HG03097 (cell line): ENCODE results near the gene MVD.
A peak's percentile ranks its signal among the peaks of the same experiment; 100 is the strongest.

Experiments used
- ATAC-seq: cut with Tn5 transposase; IDR thresholded peaks from one replicate; pipeline ENCODE4 v1.9.1; 2021; ENCODE audit not compliant: unreplicated experiment, low FRiP score

The MVD gene

DNA sequence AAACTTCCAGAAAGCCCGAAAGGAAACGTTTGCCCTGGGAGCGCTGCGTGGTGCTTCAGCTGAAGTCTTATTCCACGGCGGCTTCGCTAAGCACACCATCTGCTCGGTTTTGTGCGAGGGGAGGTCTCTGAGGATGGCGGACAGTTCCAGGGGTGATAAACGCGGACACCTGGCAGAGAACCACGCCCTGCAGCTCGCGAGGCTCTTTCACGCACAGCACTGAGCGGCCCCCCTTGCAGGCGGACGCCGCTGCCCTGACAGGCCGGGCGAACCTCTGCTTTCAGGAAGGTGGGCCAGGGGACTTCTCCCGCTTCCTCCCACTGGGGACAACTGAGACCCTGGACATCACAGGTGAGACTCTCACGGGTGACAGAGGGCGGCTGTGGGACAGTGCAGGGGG, 3.7 kb downstream of the MVD start:
- no peak for ATAC-seq

GRCh38 chr16:88658714-88659113, 4.2 kb downstream of the MVD start:
- ATAC-seq: no peak

DNA sequence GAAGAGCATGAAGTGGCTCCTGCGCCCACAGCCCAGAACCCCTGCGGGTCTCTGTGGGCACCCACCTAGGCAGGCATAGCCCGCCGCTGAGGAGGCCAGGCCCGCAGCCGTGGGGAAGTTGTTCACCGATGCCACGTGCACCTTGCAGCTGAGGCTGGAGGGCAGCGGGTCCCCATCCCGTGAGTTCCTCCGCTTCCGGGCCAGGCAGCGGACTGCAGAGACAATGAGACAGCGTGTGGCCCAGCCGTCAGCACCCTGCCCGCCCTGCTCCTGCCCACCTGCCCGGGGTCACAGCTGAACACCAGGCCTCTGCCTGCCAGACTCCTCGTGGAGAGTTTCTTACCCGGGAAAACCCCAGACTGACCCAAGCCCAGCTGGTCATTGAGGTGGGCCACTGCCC, 5.5 kb downstream of the MVD start:
- ATAC-seq: no peak

- ATAC-seq: no peak
Observed at GRCh38 chr16:88656291-88656980, 6.5 kb downstream of the MVD start.

DNA sequence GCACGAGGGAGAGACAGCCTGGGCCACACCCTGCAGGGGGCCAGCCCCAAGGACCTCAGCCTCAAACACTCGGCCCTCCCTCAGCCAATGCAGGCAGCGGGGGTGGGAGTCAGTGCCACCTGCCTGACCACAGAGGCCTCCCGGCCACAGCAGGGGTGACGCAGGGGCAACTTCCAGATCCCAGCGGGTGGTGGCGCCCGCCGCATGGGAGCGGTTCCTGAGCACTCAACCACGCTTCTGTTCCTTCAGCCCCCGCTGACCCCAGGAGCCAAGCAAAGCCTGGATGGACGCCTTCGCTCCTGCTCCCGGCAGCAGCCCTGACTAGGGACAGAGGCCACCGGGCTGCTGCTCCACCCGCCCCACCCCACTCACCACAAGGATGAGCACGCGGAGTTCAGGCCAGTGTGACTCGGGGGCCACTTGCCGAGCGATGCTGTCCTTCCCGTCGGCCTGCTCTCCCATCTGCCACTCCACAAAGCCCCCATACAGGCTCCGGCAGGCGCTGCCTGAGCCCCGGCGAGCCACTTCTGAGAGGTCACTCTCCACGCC, 7.1 kb downstream of the MVD start:
- ATAC-seq: no peak

GRCh38 chr16:88655053-88655732, 7.7 kb downstream of the MVD start:
- ATAC-seq: no peak

DNA sequence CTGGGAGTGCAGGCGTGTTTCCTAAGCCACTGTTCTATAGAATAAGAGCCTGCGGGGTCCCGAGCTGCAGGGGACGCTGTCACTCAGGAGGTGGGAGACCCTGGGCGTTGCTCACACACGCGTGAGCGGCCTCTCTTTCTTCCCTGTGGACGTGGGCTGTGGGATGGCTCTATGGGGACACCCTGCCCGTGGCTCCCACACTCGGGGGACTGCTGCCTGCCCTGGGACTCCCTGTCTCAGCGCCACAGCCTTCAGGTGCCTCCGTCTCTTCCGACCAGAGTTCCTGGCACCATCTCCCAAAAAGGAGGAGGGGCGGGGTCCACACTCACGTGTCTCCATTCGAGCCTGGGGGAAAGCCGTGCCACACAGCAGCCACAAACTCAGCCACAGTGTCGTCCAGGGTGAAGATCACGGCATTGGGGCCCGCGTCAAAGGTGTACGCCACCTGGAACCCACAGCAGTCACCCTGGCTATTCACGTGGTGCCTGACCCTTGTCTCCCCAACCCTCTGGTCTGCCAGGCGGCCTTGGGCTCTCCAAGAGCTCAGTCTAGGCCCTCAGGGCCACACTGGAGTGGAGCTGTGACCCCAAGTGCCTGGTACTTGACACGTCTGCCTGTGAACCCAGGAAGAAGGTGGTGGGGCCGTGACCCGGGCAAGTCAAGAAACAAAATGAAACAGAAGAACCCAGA, 8.4 kb downstream of the MVD start:
- no peak for ATAC-seq

DNA sequence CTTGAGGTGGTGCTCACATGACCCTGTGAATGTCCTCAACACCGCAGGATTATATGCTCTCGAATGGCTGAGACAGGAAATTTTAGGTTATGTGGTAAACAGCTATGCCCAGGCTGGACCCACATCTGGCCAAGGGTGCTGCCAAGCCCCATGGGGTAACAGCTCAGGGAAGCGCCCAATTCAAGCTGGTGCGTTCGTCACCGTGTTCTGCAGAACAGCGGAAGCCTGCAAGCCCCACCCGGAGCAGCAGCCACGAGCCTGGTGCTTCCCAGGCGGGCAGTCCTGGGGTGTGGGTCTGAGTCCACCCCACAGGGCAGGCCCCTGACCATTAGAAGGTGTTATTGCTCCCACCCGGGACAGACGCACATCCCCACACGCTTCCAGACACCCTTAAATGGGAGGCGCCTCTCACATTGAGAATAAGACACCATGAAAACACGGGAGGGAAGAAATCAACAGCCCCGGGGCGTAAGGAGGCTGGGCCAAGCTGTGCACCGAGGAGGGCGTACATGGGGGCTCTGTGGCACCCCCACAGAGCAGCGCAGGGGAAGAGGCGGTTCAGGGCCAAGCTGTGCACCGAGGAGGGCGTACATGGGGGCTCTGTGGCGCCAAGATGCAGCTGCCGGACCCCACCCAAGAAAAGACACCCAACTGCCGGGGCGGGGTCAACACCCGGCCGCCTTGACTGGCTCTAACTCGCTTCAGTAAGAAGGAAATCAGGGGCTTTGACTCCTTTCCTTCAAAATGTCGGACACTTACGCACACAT, 9.1 kb downstream of the MVD start:
- no peak for ATAC-seq

GRCh38 chr16:88653101-88653500, 9.8 kb downstream of the MVD start:
- no peak for ATAC-seq

DNA sequence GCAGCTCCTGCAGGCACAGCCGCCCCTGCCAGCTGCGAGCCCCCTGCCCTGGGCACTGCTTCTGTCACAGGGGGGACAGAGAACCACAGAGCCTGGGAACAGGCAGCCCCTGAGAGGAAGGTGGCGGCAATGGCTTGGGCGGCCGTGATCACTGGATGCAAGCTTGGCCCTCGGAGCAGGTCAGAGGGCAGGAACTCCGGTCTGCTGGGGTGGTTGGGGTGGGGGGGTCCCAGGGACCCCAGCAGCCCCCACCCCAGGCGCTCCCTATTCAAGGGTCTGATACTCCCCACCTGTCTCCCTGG, 10.2 kb downstream of the MVD start:
- ATAC-seq: no peak

- no peak for ATAC-seq
Observed at GRCh38 chr16:88651989-88652761, 10.7 kb downstream of the MVD start.

GRCh38 chr16:88651276-88651988, 11.5 kb downstream of the MVD start:
- peak; percentile 70 for ATAC-seq

GRCh38 chr16:88650749-88651275, 12.1 kb downstream of the MVD start, which contains the start of gene CYBA:
TSS of gene CYBA (minus strand) at chr16:88651053. CDS start at chr16:88651013, 40 bp downstream.
- ATAC-seq: peak; percentile 48

- no peak for ATAC-seq
Observed at GRCh38 chr16:88649924-88650748, 12.8 kb downstream of the MVD start.

GRCh38 chr16:88649195-88649923, 13.5 kb downstream of the MVD start:
- ATAC-seq: no peak

- no peak for ATAC-seq
Observed at GRCh38 chr16:88647178-88648070, 15.5 kb downstream of the MVD start.
